Glutamatergic neuron (in vitro differentiated cells): ENCODE results near the gene ERMARD. TPM values are rescaled to one million over a fixed set of nuclear protein-coding genes. Genes with fewer than 3 reads are reported as not detected.

Experiments used
- DNase-seq: peaks from one replicate; pipeline ENCODE4 v3.0.0; 2022
- H3K27ac Mint-ChIP-seq: one replicate; pipeline ENCODE4 v1.8.0; 2020; ENCODE audit warnings: mild to moderate bottlenecking, mixed read lengths, inconsistent platforms; ENCODE audit not compliant: unreplicated experiment
- H3K27me3 Mint-ChIP-seq: one replicate; pipeline ENCODE4 v1.8.0; 2020; ENCODE audit warnings: mild to moderate bottlenecking, moderate library complexity, mixed read lengths, inconsistent platforms; ENCODE audit not compliant: unreplicated experiment
- H3K36me3 Mint-ChIP-seq: one replicate; pipeline ENCODE4 v1.8.0; 2020; ENCODE audit warnings: mild to moderate bottlenecking, mixed read lengths, inconsistent platforms; ENCODE audit not compliant: unreplicated experiment
- H3K4me1 Mint-ChIP-seq: one replicate; pipeline ENCODE4 v1.8.0; 2020; ENCODE audit warnings: mild to moderate bottlenecking, low read depth, mixed read lengths, inconsistent platforms; ENCODE audit not compliant: unreplicated experiment
- H3K4me3 Mint-ChIP-seq: one replicate; pipeline ENCODE4 v1.8.0; 2020; ENCODE audit warnings: mild to moderate bottlenecking, mixed read lengths, inconsistent platforms; ENCODE audit not compliant: unreplicated experiment
- H3K9me3 Mint-ChIP-seq: one replicate; pipeline ENCODE4 v1.8.0; 2020; ENCODE audit warnings: mild to moderate bottlenecking, moderate library complexity, mixed read lengths, inconsistent platforms; ENCODE audit not compliant: unreplicated experiment
- total RNA-seq: library from RNA; stranded (reverse); fragmentation: NEBNext Ultra II Directional; extraction: Animal tissue kit (Norgen Biotek cat#: 25700); gene quantifications from one replicate; pipeline ENCODE4 v1.2.1, GENCODE V29; 2021; ENCODE audit not compliant: unreplicated experiment
- TF ChIP-seq, protein P1 (sequence below): fragments of 200-600 bp; sonication (generic); IDR thresholded peaks from one replicate; pipeline ENCODE4 v1.5.0; 2021; ENCODE audit not compliant: partially characterized antibody, unreplicated experiment

Gene ERMARD
- total RNA-seq, 1 donor from 2014 or later: 15.2 TPM

DNA sequence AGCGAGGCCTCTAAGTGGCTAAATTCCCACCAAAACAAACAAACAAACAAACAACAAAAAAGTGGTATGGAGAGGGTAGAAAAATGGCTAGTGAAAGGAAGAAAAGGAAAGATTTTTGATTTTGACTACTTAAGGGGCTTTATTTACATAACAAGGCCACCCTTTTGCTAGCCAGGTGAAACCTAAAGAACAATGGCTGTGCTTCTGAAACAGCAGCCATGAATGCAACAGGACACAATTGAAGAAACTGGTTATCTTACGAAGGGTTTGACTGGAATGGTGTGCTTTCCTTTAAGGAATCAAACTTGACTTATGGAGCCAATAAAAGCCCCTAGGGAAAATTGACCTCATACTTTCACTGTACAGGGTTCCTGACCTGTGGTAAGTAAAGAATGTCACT is 68.9 kb downstream of the ERMARD start:
- H3K4me1 Mint-ChIP-seq: no peaks in the 10 kb centered on the region
- TF ChIP-seq, protein P1, sequence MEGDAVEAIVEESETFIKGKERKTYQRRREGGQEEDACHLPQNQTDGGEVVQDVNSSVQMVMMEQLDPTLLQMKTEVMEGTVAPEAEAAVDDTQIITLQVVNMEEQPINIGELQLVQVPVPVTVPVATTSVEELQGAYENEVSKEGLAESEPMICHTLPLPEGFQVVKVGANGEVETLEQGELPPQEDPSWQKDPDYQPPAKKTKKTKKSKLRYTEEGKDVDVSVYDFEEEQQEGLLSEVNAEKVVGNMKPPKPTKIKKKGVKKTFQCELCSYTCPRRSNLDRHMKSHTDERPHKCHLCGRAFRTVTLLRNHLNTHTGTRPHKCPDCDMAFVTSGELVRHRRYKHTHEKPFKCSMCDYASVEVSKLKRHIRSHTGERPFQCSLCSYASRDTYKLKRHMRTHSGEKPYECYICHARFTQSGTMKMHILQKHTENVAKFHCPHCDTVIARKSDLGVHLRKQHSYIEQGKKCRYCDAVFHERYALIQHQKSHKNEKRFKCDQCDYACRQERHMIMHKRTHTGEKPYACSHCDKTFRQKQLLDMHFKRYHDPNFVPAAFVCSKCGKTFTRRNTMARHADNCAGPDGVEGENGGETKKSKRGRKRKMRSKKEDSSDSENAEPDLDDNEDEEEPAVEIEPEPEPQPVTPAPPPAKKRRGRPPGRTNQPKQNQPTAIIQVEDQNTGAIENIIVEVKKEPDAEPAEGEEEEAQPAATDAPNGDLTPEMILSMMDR: no peak
- peaks cover 3% of the 10 kb centered on the region for H3K27me3 Mint-ChIP-seq
- DNase-seq: no peak
- no peak overlapping the region for H3K27ac Mint-ChIP-seq
- no peak overlapping the region for H3K4me3 Mint-ChIP-seq
- H3K9me3 Mint-ChIP-seq: peaks cover 6% of the 10 kb centered on the region
- H3K36me3 Mint-ChIP-seq: peaks cover 19% of the 10 kb centered on the region

DNA sequence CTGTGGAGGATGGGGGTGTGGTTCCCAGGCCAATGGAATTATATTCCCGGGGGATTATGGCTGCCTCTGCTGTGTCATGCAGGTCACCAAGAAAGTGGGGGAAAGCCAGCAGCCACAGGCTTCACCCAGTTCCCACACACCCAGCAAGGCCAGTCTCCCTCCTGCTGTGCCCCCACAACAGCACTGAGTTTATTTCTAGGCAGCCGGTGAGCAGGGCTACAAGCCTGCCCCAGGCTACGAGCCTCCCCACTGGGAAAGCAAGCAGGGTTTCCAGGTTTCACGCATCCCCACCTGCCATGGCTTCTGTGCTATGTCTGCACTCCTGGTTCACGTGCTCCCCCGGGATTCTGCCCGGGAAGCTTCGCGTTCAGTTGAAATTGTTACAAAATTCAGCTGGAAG is 72.6 kb downstream of the ERMARD start:
- TF ChIP-seq, protein P1: no peak
- Mint-ChIP-seq H3K4me1 (no peaks in the 10 kb centered on the region), H3K4me3 (no peak overlapping the region), H3K36me3 (peaks cover 11% of the 10 kb centered on the region), H3K27ac (no peak overlapping the region), H3K27me3 (peaks cover 2% of the 10 kb centered on the region), H3K9me3 (peaks cover 8% of the 10 kb centered on the region)
- DNase-seq: no peak

DNA sequence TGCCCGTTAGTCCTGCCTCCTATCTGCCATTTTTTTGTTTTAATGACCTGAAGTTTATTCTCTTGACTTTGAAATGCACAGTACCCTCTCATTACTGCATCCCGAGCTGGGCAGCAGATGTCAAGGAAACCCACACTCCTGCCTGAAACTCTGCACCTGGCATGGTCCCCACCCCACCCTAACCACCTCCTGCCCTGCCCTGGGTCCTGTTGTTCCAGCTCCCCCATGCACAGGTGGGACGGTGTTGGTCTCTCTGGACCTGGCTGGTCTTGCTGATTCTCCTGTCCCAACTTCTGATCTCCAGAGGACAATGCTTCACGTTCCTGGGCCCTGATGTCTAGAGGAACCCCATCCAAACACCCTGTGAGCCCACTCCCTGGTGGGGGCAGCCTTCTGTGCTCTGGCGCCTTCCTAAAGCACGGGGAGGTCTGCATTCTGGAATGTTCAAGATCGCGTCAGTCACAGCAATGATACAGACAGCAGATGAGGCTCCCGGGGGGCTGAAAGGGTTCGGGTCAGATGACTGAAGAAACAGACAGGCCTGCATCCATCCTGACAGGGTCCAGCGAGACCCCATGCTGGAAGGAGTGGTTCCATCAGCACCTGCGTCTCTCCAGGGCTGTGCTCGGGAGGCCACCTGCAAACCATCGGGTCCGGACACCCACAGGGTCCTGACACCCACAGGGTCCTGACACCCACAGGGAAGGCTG is 73.6 kb downstream of the ERMARD start:
- no peak for DNase-seq
- H3K4me1 Mint-ChIP-seq: no peaks in the 10 kb centered on the region
- peaks cover 2% of the 10 kb centered on the region for H3K27me3 Mint-ChIP-seq
- H3K9me3 Mint-ChIP-seq: peaks cover 8% of the 10 kb centered on the region
- peaks cover 11% of the 10 kb centered on the region for H3K36me3 Mint-ChIP-seq
- H3K27ac Mint-ChIP-seq: no peak overlapping the region
- TF ChIP-seq, protein P1: no peak
- H3K4me3 Mint-ChIP-seq: no peak overlapping the region

DNA sequence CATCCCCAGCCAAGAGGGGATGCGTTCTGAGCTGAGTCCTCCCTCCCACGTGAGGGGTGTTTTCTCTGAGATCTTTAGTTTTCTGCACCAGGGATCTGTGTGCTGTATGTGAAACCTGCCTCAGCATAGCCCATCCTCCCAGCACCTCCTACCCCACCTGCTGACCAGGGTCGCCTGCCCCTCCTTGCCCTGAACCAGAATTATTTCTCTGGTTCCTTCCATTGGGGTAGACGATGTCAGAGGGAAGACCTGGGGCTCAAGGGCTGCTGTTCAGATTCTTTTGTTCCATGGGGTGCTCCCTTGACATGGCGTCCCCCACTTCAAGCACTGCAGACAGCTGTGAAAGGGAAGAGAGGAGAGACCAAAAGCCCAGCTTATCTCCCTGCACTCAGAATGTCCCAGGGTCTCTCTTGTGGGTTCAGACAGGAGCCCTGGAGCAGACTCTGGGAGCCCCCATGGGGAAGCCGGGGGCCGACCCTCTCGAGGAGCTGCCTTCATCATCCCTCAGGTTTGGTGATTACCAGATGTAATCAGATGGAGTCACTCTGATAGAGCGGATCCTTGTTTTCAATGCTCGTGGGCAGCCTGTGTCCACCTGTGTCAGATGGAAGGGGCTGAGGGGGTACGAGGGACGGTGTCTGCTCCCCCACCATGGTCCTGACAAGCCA is 74.3 kb downstream of the ERMARD start:
- Mint-ChIP-seq H3K27ac (no peak overlapping the region), H3K9me3 (peaks cover 6% of the 10 kb centered on the region), H3K36me3 (peaks cover 11% of the 10 kb centered on the region), H3K4me3 (no peak overlapping the region), H3K27me3 (peaks cover 6% of the 10 kb centered on the region), H3K4me1 (no peaks in the 10 kb centered on the region)
- TF ChIP-seq, protein P1: no peak
- DNase-seq: no peak

DNA sequence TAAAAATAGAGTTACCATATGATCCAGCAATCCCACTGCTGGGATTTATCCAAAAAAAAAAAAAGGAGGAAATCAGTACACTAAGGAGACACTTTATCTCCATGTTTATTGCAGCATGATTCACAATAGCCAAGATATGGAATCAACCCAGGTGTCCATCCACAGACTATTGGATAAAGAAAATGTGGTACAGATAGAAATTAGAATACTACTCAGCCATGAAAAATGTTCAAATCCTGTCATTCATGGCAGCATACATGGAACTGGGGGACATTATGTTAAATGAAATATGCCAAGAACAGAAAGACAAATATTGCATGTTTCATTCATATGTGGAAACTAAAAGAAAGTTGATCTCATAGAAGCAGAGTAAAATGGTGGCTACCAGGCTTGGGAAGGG is 75.3 kb downstream of the ERMARD start:
- no peak for DNase-seq
- Mint-ChIP-seq H3K27ac (no peak overlapping the region), H3K4me3 (no peak overlapping the region), H3K4me1 (peaks cover 5% of the 10 kb centered on the region), H3K36me3 (peaks cover 11% of the 10 kb centered on the region), H3K9me3 (peaks cover 8% of the 10 kb centered on the region), H3K27me3 (peaks cover 6% of the 10 kb centered on the region)
- TF ChIP-seq, protein P1: no peak
